HG02798 (cell line): Measurements from ENCODE around the gene PLAGL2.

ENCODE experiments used
- ATAC-seq: cut with Tn5 transposase; IDR thresholded peaks from one replicate; pipeline ENCODE4 v1.9.1; 2021; ENCODE audit warnings: mild to moderate bottlenecking; ENCODE audit not compliant: unreplicated experiment, poor library complexity

The PLAGL2 gene

DNA sequence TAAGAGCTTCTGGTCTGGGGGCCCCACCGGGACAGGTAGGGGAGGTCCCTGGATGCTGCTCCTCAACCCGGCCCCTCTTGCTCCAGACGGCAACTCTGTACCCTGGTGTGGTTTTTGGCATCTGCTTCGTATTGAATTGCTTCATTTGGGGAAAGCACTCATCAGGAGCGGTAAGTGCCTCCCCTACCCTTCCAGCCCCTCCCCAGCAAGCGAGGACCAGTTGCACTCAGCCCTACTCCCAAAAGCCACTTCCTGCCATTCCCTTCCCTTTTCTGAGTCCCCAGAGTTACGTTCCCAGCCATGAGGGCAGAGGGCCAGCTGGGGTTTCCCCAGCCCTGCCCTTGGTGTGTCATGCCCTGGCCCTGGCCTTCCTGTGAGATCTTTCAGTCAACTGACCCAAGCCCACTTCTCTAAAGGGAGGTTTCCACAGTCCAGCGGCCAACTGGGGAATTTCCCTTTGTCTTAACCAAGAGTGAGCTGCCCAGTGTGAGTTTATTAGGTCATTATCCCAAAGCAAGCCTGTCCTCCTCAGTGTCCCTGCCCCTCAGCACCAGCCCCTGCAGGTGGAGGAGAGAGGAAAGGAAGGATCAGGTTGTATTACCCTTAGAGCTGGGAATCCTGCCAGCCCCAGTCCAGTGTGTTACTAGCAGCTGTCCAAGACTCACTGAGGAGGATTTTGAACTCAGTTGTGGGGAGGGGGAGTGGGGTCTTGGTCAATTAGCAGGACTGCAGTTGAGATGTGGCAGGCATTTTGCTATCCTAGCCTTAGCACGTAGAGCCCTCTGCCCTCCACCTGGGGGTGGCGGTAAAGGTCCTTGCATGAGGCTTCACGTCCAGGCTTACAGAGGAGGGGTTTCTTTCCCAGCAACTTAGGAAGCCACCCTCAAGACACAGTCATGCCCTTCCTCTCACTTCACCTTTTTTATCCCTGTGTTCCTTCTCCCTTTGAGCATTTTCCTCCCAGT lies 52.2 kb downstream of the PLAGL2 start:
- ATAC-seq: peak; percentile 54

DNA sequence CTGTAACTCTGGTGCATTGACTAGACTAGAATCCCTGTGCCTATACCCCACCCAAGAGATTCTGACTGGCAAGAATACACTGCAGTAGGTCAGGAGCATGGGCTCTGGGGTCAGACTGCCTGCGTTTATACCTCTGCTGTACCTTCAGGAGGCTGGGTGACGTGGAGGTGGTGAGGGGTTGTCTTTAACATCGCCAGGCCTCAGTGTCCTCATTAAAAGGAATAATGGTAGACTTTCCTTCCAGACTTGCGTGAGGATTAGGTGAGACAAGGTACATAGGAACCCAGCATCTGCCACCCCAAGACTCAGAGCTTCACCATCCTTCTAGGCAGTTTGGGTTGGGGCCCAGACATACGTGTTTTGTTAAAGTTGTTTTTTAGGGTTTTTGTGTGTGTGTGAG lies 53.8 kb downstream of the PLAGL2 start:
- ATAC-seq: no peak

DNA sequence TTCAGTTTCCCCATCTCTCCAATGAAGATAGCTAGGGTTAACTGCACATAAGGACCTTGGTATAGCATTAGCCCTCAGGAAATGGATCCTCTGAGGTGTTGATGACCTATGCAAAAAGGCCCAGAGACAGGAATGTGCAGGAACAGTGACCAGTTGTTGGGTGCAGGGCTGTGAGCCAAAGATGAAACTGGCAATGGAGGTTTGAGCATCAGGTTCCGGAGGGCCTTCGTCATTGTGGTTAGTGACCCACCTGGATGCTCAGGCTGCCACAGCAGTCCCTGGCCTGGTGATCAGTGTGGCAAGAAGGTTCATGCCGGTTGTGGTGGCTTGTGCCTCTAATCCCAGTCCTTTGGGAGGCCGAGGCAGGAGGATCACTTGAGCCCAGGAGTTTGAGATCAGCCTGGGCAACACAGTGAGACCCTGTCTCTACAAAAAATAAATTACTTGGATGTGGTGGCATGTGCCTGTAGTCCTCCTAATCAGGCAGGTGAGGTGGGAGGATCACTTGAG lies 54.3 kb downstream of the PLAGL2 start:
- no peak for ATAC-seq

DNA sequence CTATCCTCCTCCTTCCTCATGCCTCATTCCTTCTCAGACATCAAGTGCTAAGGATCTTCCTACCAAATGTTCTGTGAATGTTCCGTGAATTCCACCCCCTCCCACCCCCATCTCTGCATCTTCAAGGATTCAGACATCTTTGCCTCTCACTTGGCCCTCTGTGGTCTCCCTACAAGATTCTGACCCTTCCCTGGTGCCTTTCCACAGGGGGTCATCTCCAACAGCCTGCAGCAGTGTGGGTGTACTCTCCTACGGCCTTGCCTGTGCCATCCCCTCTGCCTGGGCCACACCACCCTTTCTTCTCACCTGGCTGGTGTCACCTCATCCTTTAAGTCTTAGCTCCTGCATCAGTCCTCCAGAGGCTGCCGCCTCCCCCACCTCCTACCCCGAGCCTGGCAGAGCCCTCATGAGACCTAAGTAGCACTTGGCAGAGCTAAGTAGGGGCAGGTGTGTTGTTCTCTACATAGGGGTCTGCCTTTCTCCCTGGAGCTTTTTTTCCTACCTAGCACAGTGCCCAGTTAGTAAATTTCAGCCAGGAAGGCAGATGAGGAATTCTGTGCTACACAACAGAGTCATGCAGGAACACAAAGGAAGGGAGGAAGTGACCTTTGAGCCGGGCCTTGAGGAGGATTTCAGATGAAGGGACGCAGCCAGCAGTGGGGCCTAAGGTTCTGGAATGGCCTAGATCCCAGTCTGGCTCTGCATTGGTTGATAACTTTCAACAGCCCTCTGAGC lies 55.0 kb downstream of the PLAGL2 start:
- ATAC-seq: no peak

DNA sequence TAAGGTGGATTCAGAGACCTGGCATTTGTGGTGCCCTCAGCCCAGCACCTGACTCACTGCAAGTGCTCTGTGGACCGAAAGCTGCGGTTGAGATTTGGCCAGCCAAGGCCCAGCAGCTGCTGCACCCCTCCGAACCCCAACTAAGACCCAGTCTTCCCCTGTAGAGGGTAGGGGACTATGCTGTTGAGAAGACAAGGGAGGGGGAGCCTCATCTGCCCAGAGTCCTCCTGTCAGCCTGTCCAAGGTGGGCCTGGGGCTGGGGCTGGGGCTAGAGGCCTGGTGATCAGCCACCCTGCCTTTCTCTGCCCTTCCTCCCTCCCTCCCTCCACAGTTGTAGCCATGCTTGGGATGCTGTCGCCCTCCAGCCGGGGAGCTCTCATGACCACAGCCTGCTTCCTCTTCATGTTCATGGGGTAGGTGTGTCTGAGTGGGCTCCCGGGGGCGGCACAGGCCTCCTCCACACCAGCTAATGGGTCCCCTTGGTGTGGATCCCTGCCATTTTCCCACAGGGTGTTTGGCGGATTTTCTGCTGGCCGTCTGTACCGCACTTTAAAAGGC lies 57.2 kb downstream of the PLAGL2 start:
- no peak for ATAC-seq

DNA sequence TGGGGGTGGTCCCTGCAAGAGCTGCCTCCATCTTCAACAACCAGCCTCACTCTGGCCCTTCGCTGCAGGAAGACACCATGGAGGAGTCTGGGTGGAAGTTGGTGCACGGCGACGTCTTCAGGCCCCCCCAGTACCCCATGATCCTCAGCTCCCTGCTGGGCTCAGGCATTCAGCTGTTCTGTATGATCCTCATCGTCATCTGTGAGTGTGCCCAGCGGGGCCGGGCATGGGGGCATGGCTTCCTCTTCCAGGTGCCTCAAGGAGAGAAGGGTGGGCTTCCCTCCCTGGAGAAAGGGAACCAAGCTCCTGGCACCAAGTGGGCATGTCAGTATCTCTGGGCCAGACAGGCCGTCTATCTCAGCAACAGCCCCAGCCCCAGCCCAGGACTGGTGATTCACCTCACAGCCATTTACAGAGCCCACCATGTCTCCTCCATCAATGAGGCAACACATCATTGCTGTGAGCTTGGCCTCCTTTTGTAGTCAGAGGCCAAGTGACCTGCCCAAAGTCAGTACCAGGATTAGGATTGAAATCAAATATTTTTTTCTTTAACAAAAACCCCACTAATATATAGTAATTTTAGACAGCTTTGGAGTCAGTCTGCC lies 57.9 kb downstream of the PLAGL2 start:
- ATAC-seq: no peak

DNA sequence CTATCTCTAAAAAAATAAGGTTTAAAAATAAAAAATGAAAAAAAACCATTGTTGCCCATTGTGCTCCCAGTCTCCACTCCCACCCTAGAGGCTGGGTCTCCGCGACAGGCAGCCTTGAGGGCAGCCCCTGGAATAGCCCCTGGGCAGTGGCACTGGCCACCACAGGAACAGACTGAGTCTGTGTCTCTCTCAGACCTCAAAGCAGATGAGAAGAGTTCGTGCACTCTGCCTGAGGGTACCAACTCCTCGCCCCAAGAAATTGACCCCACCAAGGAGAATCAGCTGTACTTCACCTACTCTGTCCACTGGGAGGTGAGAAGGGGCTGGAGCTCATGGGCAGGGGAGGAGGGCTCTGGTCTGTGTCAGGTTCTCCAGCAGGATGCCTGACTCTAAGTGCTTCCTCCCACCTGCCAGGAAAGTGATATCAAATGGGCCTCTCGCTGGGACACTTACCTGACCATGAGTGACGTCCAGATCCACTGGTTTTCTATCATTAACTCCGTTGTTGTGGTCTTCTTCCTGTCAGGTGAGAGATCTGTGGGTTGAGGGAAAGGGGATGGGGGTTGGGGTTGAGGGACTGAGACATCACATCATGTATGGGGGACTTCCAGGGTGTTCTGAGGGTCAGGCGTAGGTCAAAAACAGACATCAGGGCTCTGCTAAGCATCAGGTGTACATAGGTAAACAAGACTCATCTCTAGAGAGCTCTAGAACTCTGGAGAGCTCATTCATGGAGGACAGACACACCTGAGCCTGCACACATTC lies 62.5 kb downstream of the PLAGL2 start:
- no peak for ATAC-seq

DNA sequence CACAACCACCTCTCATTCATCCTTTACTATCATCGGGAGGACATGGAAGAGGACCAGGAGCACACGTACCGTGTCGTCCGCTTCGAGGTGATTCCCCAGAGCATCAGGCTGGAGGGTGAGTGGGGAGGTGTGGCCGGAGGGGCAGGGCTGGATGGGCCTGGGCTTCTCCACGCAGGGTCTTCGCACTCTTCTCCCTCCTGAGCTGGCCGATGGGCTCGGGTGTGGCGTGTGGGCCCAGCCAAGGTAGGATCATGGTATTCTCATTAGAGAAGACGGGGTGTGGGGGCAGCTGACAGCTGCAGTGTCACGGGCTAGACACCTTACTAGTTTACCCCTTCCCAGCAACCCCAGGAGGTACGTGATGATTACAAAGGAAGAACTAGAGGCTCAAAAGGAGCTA lies 64.6 kb downstream of the PLAGL2 start:
- no peak for ATAC-seq
